H1 (cell line): ENCODE data around the gene RIPOR2. TPM values are rescaled to one million over a fixed set of nuclear protein-coding genes. Genes with fewer than 3 reads are reported as not detected.

Source experiments
- BACH1 ChIP-seq: IDR thresholded peaks from 2 replicates; pipeline ENCODE4 v1.6.1; 2012; ENCODE audit warnings: low read length, improper control_type of control experiment
- CEBPB ChIP-seq: IDR thresholded peaks from 2 replicates; pipeline ENCODE4 v1.6.1; 2012; ENCODE audit warnings: low read depth, low read length
- CHD7 ChIP-seq: fragments of 300-600 bp; sonication (generic); IDR thresholded peaks from 2 replicates; pipeline ENCODE4 v1.7.1; 2012; ENCODE audit warnings: low read length, moderate library complexity, mild to moderate bottlenecking, inconsistent platforms; ENCODE audit not compliant: insufficient replicate concordance
- CTBP2 ChIP-seq: IDR thresholded peaks from 2 replicates; pipeline ENCODE4 v1.7.0; 2011; ENCODE audit warnings: borderline replicate concordance, mild to moderate bottlenecking, moderate library complexity, mixed read lengths, low read length; ENCODE audit not compliant: insufficient read depth, insufficient read length
- HDAC6 ChIP-seq: IDR thresholded peaks from one replicate; pipeline ENCODE4 v1.7.1; 2012; ENCODE audit warnings: low read depth, mild to moderate bottlenecking, inconsistent platforms, low read length, moderate library complexity
- RNF2 ChIP-seq: fragments of 200-900, 300-1000 bp; sonication (generic); IDR thresholded peaks from 2 replicates; pipeline ENCODE4 v1.7.1; 2016; ENCODE audit warnings: borderline replicate concordance, low read depth, mild to moderate bottlenecking, antibody characterized with exemption, low read length; ENCODE audit not compliant: poor library complexity, severe bottlenecking; ENCODE audit errors: missing control alignments
- SP2 ChIP-seq: IDR thresholded peaks from 2 replicates; pipeline ENCODE4 v1.6.1; 2012; ENCODE audit warnings: mild to moderate bottlenecking, low read length, inconsistent platforms
- TAF1 ChIP-seq: IDR thresholded peaks from 2 replicates; pipeline ENCODE4 v1.6.1; 2011; ENCODE audit warnings: mild to moderate bottlenecking, low read depth, low read length
- polyA plus RNA-seq, 7 experiments: library from polyadenylated mRNA; depleted of rRNA in 3 of 7; stranded (reverse) in 5 of 7; unstranded in 2 of 7; fragments of >200 nt in 5 of 7; fragments of 200-250 nt in 2 of 7; gene quantifications; 1 replicate in 5 of 7; 2 replicates in 1 of 7; 4 replicates in 1 of 7; pipeline versions ENCODE4 v1.2.1 to v1.2.3, GENCODE V29; 2011 to 2013; ENCODE audit warnings: missing spikeins in 2 of 7, mixed read lengths in 2 of 7
- total RNA-seq: library from RNA; stranded (reverse); fragmentation: NEBNext Ultra II Directional; extraction: Animal tissue kit (Norgen Biotek cat#: 25700); gene quantifications from 2 replicates; pipeline ENCODE4 v1.2.1, GENCODE V29; 2021

Gene RIPOR2
- total and polyA plus RNA-seq, 2 of the 8 experiments (the other 6 are each of a cell fraction or from before 2014, with no cell fraction given) = 16.7 to 45.6 TPM

DNA sequence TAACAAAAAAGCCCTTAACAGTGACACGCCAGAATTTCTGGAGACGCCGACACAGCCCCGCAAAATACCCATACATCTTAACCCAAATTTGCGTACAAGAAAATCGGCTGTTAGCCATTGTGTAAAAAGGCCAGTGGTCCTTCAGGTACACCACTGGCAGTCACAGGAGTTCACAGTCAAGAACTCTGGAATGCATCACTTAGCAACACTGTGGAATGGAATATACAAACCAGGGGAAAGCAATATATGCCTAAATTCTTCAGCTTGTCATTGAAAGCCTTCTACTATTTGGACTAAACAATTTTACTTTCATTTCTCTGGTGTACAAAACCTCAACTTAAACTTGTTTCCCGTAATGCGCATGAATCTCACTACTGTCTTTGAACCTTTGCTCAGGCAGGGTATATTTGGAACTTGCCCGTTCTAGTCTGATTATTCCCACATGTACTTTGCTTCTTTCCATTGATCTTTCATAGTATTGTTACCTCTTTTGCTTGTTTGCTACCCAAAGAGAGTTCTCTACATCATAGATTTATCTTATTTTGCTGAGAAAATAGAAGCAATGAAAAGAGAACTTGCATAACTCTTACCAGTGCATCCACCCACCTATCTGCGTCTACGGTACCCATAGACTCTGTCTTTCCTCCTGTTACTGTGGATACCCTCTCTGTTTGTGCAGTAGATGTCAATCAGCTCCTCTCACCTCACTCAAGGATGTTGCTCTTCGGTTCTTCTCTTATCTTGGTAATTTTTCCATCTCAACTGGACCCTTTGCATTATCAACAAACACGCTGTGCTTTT lies 136.8 kb downstream of the RIPOR2 start, which contains the start of gene ARMH2 (continued):
- no peak for TF ChIP-seq CHD7
- no peak for TF ChIP-seq HDAC6
- TF ChIP-seq RNF2 = no peak
- no peak for TF ChIP-seq TAF1
- TF ChIP-seq CTBP2 = no peak
- no peak for TF ChIP-seq CEBPB
- TF ChIP-seq SP2 = no peak
- no peak for TF ChIP-seq BACH1
- TF ChIP-seq, all 59 proteins: peak for 0
